IgD-negative memory B cell (primary cell): ENCODE results near the gene GPR37L1. TPM values are rescaled to one million over a fixed set of nuclear protein-coding genes. Genes with fewer than 3 reads are reported as not detected.
"Not testable (repeated sequence)": the region's sequence is repeated elsewhere in the genome, so short reads cannot be mapped to it uniquely, and the experiment has no call there.

Source experiments
- H3K27ac Mint-ChIP-seq, 3 donors: one replicate each; pipeline ENCODE4 v1.8.0; 2020 to 2022; ENCODE audit warnings: mild to moderate bottlenecking in 3 of 3, mixed read lengths in 3 of 3, moderate library complexity in 1 of 3
- H3K27me3 Mint-ChIP-seq: one replicate; pipeline ENCODE4 v1.8.0; 2021; ENCODE audit warnings: mixed read lengths
- H3K36me3 Mint-ChIP-seq: one replicate; pipeline ENCODE4 v1.8.0; 2020; ENCODE audit warnings: mild to moderate bottlenecking, mixed read lengths
- H3K4me1 Mint-ChIP-seq, 3 donors: one replicate each; pipeline ENCODE4 v1.8.0; 2020 to 2022; ENCODE audit warnings: mixed read lengths in 3 of 3, mild to moderate bottlenecking in 1 of 3
- H3K4me3 Mint-ChIP-seq, 4 donors: one replicate each; pipeline ENCODE4 v1.8.0; 2020 to 2022; ENCODE audit warnings: mild to moderate bottlenecking in 4 of 4, mixed read lengths in 4 of 4, moderate library complexity in 3 of 4
- H3K9me3 Mint-ChIP-seq, 3 donors: one replicate each; pipeline ENCODE4 v1.8.0; 2020 to 2021; ENCODE audit warnings: mixed read lengths in 3 of 3, mild to moderate bottlenecking in 1 of 3
- polyA plus RNA-seq: library from polyadenylated mRNA; unstranded; fragments of 300-500 nt; fragmentation: Illumina TruSeq; gene quantifications from one replicate; pipeline ENCODE4 v1.2.3, GENCODE V29; 2021

Gene GPR37L1
- polyA plus RNA-seq, 1 donor from 2014 or later, result 0.11 TPM

DNA sequence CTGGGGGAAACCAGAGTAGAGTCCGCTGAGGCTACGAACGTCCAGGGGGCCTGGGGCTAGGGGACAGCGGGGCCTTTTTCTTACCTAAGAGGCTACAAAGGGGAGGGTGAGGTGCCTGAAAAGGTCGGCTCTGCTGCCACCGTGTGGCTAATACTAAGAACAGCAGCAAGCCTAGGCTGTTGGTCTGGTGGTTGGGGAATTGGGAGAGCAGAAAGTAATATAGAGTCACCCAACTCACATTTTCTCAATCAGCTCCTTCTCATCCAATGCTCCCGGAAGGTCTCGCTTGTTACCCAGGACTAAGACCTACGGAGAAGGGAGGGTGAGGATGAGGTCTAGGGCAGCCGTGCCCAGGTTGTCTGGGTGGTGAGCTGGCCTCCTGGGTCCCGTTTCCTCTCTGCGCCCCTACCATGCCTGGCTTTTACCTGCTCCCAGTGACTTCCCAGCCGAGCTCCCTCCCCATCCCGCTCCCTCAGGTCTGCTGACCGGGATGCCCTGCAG lies 12.6 kb downstream of the GPR37L1 start:
- H3K27me3 Mint-ChIP-seq, result no peaks in the 10 kb centered on the region
- peaks cover 0 to 6% (median 0%) of the 10 kb centered on the region in 3 donors for H3K4me1 Mint-ChIP-seq
- no peaks in the 10 kb centered on the region for H3K9me3 Mint-ChIP-seq
- peaks cover 1% of the 10 kb centered on the region for H3K36me3 Mint-ChIP-seq
- no peak overlapping the region for H3K27ac Mint-ChIP-seq
- H3K4me3 Mint-ChIP-seq, result peak overlapping the region in 2 of 4 donors; percentile 39 to 68

DNA sequence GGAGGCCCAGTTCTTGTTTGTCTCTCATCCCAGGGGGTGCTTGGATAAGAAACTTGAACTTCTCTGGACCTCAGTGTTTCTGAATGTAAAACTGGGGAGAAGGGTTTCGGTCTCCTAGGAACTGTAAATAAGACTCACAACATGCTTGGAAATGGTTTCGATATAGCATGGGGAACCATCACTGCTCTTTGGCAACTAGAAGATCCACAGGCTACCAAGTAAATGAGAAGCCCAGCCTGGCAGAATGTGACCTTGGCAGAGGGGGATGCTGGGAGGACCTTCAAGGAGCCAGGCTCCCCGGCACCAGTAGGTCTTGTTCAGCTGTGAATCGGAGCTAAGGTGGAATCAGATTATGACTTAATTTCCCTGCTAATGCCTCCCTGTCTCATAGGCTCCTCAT lies 18.1 kb downstream of the GPR37L1 start:
- H3K4me3 Mint-ChIP-seq, result peak overlapping the region in 1 of 4 donors; percentile 68

DNA sequence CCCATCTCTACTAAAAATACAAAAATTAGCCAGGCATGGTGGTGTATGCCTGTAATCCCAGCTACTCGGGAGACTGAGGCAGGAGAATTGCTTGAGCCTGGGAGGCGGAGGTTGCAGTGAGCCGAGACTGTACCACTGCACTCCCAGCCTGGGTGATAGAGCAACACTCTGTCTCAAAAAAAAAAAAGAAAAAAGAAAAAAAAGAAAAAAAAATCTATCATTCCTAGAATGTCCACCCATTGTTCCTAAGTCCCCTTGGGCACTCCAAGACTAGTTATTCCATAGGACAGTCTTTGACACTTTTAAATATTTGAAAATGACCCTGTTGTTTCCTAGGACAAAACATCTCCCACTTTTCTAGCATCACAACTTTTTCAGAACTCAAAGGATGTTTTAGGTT lies 18.8 kb downstream of the GPR37L1 start:
- not testable (repeated sequence) for H3K27me3 Mint-ChIP-seq, H3K36me3 Mint-ChIP-seq, H3K27ac Mint-ChIP-seq, H3K9me3 Mint-ChIP-seq
- Mint-ChIP-seq H3K4me1 (peaks cover 17 to 28% (median 20%) of the 10 kb centered on the region in 3 donors), H3K4me3 (peak overlapping the region in 2 of 4 donors; percentile 6 to 91)

More for the DNA sequence above, 18.1 kb downstream of the GPR37L1 start:
- Mint-ChIP-seq H3K9me3 (no peaks in the 10 kb centered on the region), H3K27ac (no peak overlapping the region), H3K27me3 (peaks cover 2% of the 10 kb centered on the region), H3K4me1 (peaks cover 17 to 28% (median 20%) of the 10 kb centered on the region in 3 donors), H3K36me3 (peaks cover 3% of the 10 kb centered on the region)

GRCh38 chr1:202143011-202143767 lies 20.5 kb downstream of the GPR37L1 start:
- peaks cover 2% of the 10 kb centered on the region for H3K27me3 Mint-ChIP-seq
- H3K4me1 Mint-ChIP-seq, result peaks cover 22 to 31% (median 23%) of the 10 kb centered on the region in 3 donors
- peak overlapping the region; percentile 91 to 99 (median 94) for H3K4me3 Mint-ChIP-seq
- peak overlapping the region; percentile 57 to 95 (median 94) for H3K27ac Mint-ChIP-seq
- peaks cover 3% of the 10 kb centered on the region for H3K36me3 Mint-ChIP-seq
- H3K9me3 Mint-ChIP-seq, result no peaks in the 10 kb centered on the region

DNA sequence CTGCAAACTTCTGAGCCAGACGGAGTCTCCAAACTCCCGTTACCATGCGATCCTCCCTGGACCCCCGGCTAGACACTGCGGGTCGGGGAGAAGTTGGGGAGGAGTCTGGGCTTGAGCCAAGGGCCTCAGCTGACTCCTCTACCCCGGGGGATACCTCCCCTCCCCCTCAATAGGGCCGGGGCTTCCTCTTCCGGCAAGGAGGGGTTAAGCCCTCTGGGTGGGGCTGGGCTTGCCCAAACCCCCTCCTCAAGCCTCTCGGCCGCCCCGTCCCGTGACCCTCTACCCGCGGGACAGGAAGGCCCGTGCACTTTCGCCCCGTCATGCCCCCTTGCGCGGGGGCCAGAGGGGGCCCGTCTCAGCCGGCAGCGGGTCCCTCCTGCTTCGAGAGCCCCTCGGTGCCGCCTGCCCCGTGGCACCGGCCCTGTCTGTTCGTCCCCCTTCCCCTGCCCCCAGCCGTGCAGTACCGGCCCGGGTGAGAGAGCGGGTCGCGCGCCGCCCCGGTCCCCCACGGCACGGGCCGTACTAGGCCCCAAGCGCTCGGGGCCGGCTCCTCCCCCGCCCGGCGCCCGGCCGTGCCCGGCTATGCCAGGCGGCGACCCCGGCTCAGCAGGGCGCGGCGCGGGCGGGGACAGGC lies 21.2 kb downstream of the GPR37L1 start:
- H3K4me3 Mint-ChIP-seq, result peak overlapping the region; percentile 91 to 99 (median 94)

GRCh38 chr1:202144402-202145067 lies 21.8 kb downstream of the GPR37L1 start, which contains the start of gene ARL8A:
Gene ARL8A (minus strand): TSS chr1:202144737. CDS start chr1:202144572, 165 bp downstream.
- peak within 1 kb of the TSS; percentile 91 to 99 (median 94) for H3K4me3 Mint-ChIP-seq

More for the DNA sequence above, 21.2 kb downstream of the GPR37L1 start:
- H3K9me3 Mint-ChIP-seq, result no peaks in the 10 kb centered on the region
- H3K27me3 Mint-ChIP-seq, result peaks cover 2% of the 10 kb centered on the region
- peak overlapping the region; percentile 57 to 95 (median 94) for H3K27ac Mint-ChIP-seq
- H3K4me1 Mint-ChIP-seq, result peaks cover 22 to 31% (median 23%) of the 10 kb centered on the region in 3 donors
- peaks cover 3% of the 10 kb centered on the region for H3K36me3 Mint-ChIP-seq

DNA sequence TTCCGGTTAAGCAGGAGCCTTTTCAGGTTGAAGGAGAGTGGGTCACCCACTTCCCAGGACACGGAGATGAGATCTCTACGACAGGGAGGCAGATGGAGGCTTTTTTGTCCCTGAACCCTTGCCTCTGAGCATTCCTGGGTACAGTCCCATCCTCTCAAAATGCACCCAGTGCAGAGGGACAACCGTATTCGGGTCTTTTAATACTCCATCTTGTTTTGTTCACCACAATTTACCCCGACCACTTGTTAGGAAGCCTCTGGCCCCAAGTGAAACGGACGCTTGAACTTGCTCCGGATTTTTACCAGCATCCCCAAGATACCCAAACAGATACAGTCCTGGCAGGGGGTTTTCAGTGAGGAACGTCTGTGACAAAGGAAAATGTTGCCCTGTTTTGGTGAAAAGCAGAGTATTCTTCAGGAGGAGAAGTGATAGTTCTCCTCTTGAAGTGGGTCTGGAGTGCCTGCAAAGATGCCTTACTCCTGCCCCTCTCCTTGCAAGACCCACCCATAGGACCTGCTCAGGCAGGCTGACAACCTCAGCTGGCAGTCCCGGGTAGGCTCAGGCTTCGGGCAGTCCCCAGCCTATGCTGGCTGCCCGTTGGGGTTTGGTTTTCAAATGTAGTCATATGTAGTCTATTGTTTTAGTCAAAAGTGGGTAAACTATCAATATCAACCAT lies 22.5 kb downstream of the GPR37L1 start:
- Mint-ChIP-seq H3K4me3 (peak overlapping the region; percentile 84 to 98 (median 94)), H3K4me1 (peaks cover 22 to 31% (median 23%) of the 10 kb centered on the region in 3 donors), H3K36me3 (peaks cover 3% of the 10 kb centered on the region), H3K27ac (peak overlapping the region; percentile 67 to 80 (median 79)), H3K27me3 (peaks cover 2% of the 10 kb centered on the region), H3K9me3 (no peaks in the 10 kb centered on the region)

More at GRCh38 chr1:202144402-202145067, 21.8 kb downstream of the GPR37L1 start, which contains the start of gene ARL8A:
- Mint-ChIP-seq H3K4me1 (peaks cover 22 to 31% (median 23%) of the 10 kb centered on the region in 3 donors), H3K36me3 (peaks cover 3% of the 10 kb centered on the region), H3K9me3 (no peaks in the 10 kb centered on the region), H3K27ac (peak within 1 kb of the TSS; percentile 67 to 95 (median 94)), H3K27me3 (peaks cover 2% of the 10 kb centered on the region)

GRCh38 chr1:202145744-202146140 lies 23.0 kb downstream of the GPR37L1 start:
- not testable (repeated sequence) for H3K27me3 Mint-ChIP-seq, H3K9me3 Mint-ChIP-seq, H3K36me3 Mint-ChIP-seq
- H3K4me3 Mint-ChIP-seq, result peak overlapping the region; percentile 84 to 98 (median 94)
- peak overlapping the region in 2 of 3 donors; percentile 67 to 79 for H3K27ac Mint-ChIP-seq
- H3K4me1 Mint-ChIP-seq, result peaks cover 21 to 29% (median 23%) of the 10 kb centered on the region in 3 donors

DNA sequence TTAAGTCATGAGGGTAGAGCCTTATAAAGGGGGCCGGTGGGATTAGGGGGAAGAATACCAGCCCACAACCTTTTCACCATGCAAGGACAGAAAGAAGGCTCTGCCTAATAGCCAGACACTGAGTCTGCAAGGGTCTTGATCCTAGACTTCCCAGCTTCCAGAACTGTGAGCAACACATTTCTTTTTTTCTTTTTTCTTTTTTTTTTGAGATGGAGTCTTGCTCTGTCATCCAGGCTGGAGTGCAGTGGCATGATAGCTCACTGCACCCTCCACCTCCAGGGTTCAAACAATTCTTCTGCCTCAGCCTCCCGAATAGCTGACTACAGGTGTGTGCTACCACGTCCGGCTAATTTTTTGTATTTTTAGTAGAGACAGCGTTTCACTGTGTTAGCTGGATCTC lies 23.6 kb downstream of the GPR37L1 start:
- H3K4me1 Mint-ChIP-seq, result peaks cover 17 to 26% (median 23%) of the 10 kb centered on the region in 3 donors
- peaks cover 2% of the 10 kb centered on the region for H3K27me3 Mint-ChIP-seq
- H3K36me3 Mint-ChIP-seq, result no peaks in the 10 kb centered on the region
- peak overlapping the region in 3 of 4 donors; percentile 12 to 91 (median 55) for H3K4me3 Mint-ChIP-seq
- H3K9me3 Mint-ChIP-seq, result no peaks in the 10 kb centered on the region
- peak overlapping the region in 1 of 3 donors; percentile 43 for H3K27ac Mint-ChIP-seq

- H3K27ac Mint-ChIP-seq, result peak overlapping the region in 2 of 3 donors; percentile 43 to 96
- no peaks in the 10 kb centered on the region for H3K36me3 Mint-ChIP-seq
- no peaks in the 10 kb centered on the region for H3K9me3 Mint-ChIP-seq
- peaks cover 17 to 22% (median 21%) of the 10 kb centered on the region in 3 donors for H3K4me1 Mint-ChIP-seq
- peak overlapping the region in 1 of 4 donors; percentile 91 for H3K4me3 Mint-ChIP-seq
- peaks cover 2% of the 10 kb centered on the region for H3K27me3 Mint-ChIP-seq
These were observed 24.3 kb downstream of the GPR37L1 start for GRCh38 chr1:202146993-202147392.

DNA sequence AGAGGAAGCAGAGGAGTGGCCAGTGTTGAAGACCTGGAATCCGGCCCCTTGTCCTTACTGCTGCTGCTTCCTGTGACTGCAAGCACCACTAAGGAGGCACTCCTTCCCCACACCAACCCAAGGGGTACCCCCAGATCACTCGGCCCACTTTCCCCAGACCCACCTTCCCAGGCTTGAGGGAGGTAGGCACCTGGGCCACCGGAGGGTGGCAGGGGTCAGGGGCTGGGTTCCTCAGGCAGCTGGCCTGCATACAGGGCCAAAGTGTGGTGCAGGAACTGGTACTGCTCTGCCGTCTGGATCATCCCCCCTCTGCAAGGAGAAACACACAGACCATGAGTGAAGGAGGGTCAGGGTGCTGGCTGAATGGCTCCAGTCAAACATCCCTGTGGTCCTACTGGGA lies 25.7 kb downstream of the GPR37L1 start:
- Mint-ChIP-seq H3K4me1 (peaks cover 10 to 15% (median 12%) of the 10 kb centered on the region in 3 donors), H3K4me3 (peak overlapping the region in 1 of 4 donors; percentile 81), H3K36me3 (peaks cover 2% of the 10 kb centered on the region), H3K9me3 (no peaks in the 10 kb centered on the region), H3K27me3 (no peaks in the 10 kb centered on the region), H3K27ac (no peak overlapping the region)

- Mint-ChIP-seq H3K36me3 (peaks cover 4% of the 10 kb centered on the region), H3K4me1 (peaks cover 9 to 13% (median 10%) of the 10 kb centered on the region in 3 donors), H3K27me3 (no peaks in the 10 kb centered on the region), H3K9me3 (no peaks in the 10 kb centered on the region), H3K27ac (no peak overlapping the region), H3K4me3 (no peak overlapping the region)
These were observed 26.8 kb downstream of the GPR37L1 start for GRCh38 chr1:202149566-202149965.

GRCh38 chr1:202150187-202150586 lies 27.5 kb downstream of the GPR37L1 start:
- H3K36me3 Mint-ChIP-seq, result peaks cover 4% of the 10 kb centered on the region
- no peaks in the 10 kb centered on the region for H3K27me3 Mint-ChIP-seq
- peaks cover 10 to 15% (median 10%) of the 10 kb centered on the region in 3 donors for H3K4me1 Mint-ChIP-seq
- H3K4me3 Mint-ChIP-seq, result peak overlapping the region in 1 of 4 donors; percentile 50
- no peak overlapping the region for H3K27ac Mint-ChIP-seq
- no peaks in the 10 kb centered on the region for H3K9me3 Mint-ChIP-seq

DNA sequence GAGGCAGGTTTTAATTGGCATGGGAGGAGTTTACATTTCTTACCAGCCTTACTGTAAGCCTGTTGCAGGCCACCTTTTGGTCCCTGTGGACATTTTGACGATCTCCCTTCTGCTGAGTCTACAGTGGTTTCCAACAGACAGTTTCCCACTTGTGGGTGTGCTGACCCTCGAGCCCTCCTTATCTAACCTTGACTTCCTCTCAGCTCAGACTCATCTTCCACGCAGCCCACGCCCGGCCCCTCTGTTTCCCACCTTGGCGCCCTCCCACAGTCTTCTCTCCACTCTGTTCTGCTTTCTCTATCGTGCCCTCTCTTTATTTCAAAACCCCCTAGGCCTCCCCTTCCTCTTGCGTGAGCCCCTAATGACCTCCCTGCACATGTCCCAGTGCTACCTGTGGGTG lies 27.9 kb downstream of the GPR37L1 start:
- Mint-ChIP-seq H3K9me3 (no peaks in the 10 kb centered on the region), H3K36me3 (peaks cover 4% of the 10 kb centered on the region), H3K4me1 (peaks cover 6 to 11% (median 8%) of the 10 kb centered on the region in 3 donors), H3K4me3 (no peak overlapping the region), H3K27me3 (no peaks in the 10 kb centered on the region), H3K27ac (no peak overlapping the region)
